Fibroblast of skin of scalp (primary cell): ENCODE measurements around the gene CEP128.
A peak's percentile ranks its signal among the peaks of the same experiment; 100 is the strongest.

Source experiments
- DNase-seq: peaks from one replicate; pipeline ENCODE4 v3.0.0-alpha.2; 2013

CEP128 gene

GRCh38 chr14:80543211-80543610 lies 398.3 kb downstream of the CEP128 start:
- DNase-seq, result no peak

GRCh38 chr14:80538633-80539375 lies 402.7 kb downstream of the CEP128 start:
- no peak for DNase-seq

GRCh38 chr14:80537626-80538025 lies 403.9 kb downstream of the CEP128 start:
- DNase-seq, result no peak

- no peak for DNase-seq
Measured at GRCh38 chr14:80536456-80536855, 405.1 kb downstream of the CEP128 start.

GRCh38 chr14:80535171-80535570 lies 406.4 kb downstream of the CEP128 start:
- peak; percentile 13 for DNase-seq

GRCh38 chr14:80523518-80524117 lies 417.9 kb downstream of the CEP128 start:
- DNase-seq, result peak; percentile 15

GRCh38 chr14:80522936-80523335 lies 418.6 kb downstream of the CEP128 start:
- DNase-seq, result peak; percentile 4

GRCh38 chr14:80522411-80522810 lies 419.1 kb downstream of the CEP128 start:
- no peak for DNase-seq

- DNase-seq, result no peak
Measured at GRCh38 chr14:80521456-80521855, 420.1 kb downstream of the CEP128 start.

- DNase-seq, result no peak
Measured at GRCh38 chr14:80519002-80519401, 422.5 kb downstream of the CEP128 start.

GRCh38 chr14:80518173-80518572 lies 423.4 kb downstream of the CEP128 start:
- no peak for DNase-seq

GRCh38 chr14:80507292-80507869 lies 434.2 kb downstream of the CEP128 start:
- no peak for DNase-seq

- DNase-seq, result peak; percentile 9
Measured at GRCh38 chr14:80504781-80505180, 436.8 kb downstream of the CEP128 start.

- DNase-seq, result no peak
Measured at GRCh38 chr14:80498533-80498932, 443.0 kb downstream of the CEP128 start.

- no peak for DNase-seq
Measured at GRCh38 chr14:80496090-80496489, 445.4 kb downstream of the CEP128 start.

GRCh38 chr14:80494769-80495168 lies 446.8 kb downstream of the CEP128 start:
- DNase-seq, result no peak

GRCh38 chr14:80493620-80494019 lies 447.9 kb downstream of the CEP128 start:
- no peak for DNase-seq

- DNase-seq, result peak; percentile 21
Measured at GRCh38 chr14:80491650-80492049, 449.9 kb downstream of the CEP128 start.

- peak; percentile 70 for DNase-seq
Measured at GRCh38 chr14:80491131-80491530, 450.4 kb downstream of the CEP128 start.

- DNase-seq, result no peak
Measured at GRCh38 chr14:80489513-80489912, 452.0 kb downstream of the CEP128 start.

GRCh38 chr14:80485764-80486163 lies 455.8 kb downstream of the CEP128 start:
- no peak for DNase-seq

GRCh38 chr14:80483331-80483730 lies 458.2 kb downstream of the CEP128 start:
- peak; percentile 5 for DNase-seq

- peak; percentile 67 for DNase-seq
Measured at GRCh38 chr14:80477388-80478160, 464.0 kb downstream of the CEP128 start.
